ENCODE data around the gene SLC29A1. TPM values are rescaled to one million over a fixed set of nuclear protein-coding genes. Genes with fewer than 3 reads are reported as not detected.
A peak's percentile ranks its signal among the peaks of the same experiment; 100 is the strongest.
"Not testable (repeated sequence)": the region's sequence is repeated elsewhere in the genome, so short reads cannot be mapped to it uniquely, and the experiment has no call there.

SLC29A1 gene
- polyA plus RNA-seq, 2 donors: 11.6 to 18.5 TPM

- not testable (repeated sequence) for H3K27ac ChIP-seq (ENCODE audit: low read depth in 2 of 2, low read length in 1 of 2); H3K36me3 ChIP-seq (ENCODE audit: control insufficient read depth in 2 of 2, insufficient read depth in 2 of 2, low read length in 1 of 2); H3K4me1 ChIP-seq (ENCODE audit: control insufficient read depth in 2 of 2, insufficient read depth in 2 of 2, low read length in 1 of 2); H3K4me3 ChIP-seq (ENCODE audit: low read depth in 1 of 2, low read length in 2 of 2); H3K27me3 ChIP-seq (ENCODE audit: control insufficient read depth in 1 of 2, insufficient read depth in 2 of 2, low read length in 2 of 2); H3K9me3 ChIP-seq (ENCODE audit: control insufficient read depth in 2 of 2, insufficient read depth in 1 of 2, low read depth in 1 of 2, low read length in 1 of 2)
Measured at GRCh38 chr6:44181784-44182183, 41.6 kb upstream of the SLC29A1 start.

GRCh38 chr6:44182911-44183390, 40.4 kb upstream of the SLC29A1 start:
- no peaks in the 10 kb centered on the region for H3K27me3 ChIP-seq (ENCODE audit: control insufficient read depth in 1 of 2, insufficient read depth in 2 of 2, low read length in 2 of 2)
- WGBS, 2 donors: 89 to 92% methylated on average over 4 of the region's 4 CpGs
- peaks cover 0 to 4% of the 10 kb centered on the region in 2 donors for H3K4me1 ChIP-seq (ENCODE audit: control insufficient read depth in 2 of 2, insufficient read depth in 2 of 2, low read length in 1 of 2)
- no peaks in the 10 kb centered on the region for H3K9me3 ChIP-seq (ENCODE audit: control insufficient read depth in 2 of 2, insufficient read depth in 1 of 2, low read depth in 1 of 2, low read length in 1 of 2)
- peak overlapping the region in 1 of 2 donors; percentile 65 for H3K27ac ChIP-seq (ENCODE audit: low read depth in 2 of 2, low read length in 1 of 2)
- no peak overlapping the region for H3K4me3 ChIP-seq (ENCODE audit: low read depth in 1 of 2, low read length in 2 of 2)
- H3K36me3 ChIP-seq (ENCODE audit: control insufficient read depth in 2 of 2, insufficient read depth in 2 of 2, low read length in 1 of 2): no peaks in the 10 kb centered on the region

GRCh38 chr6:44183783-44184182, 39.6 kb upstream of the SLC29A1 start:
- peaks cover 0 to 4% of the 10 kb centered on the region in 2 donors for H3K4me1 ChIP-seq (ENCODE audit: control insufficient read depth in 2 of 2, insufficient read depth in 2 of 2, low read length in 1 of 2)
- no peak overlapping the region for H3K27ac ChIP-seq (ENCODE audit: low read depth in 2 of 2, low read length in 1 of 2)
- no peaks in the 10 kb centered on the region for H3K9me3 ChIP-seq (ENCODE audit: control insufficient read depth in 2 of 2, insufficient read depth in 1 of 2, low read depth in 1 of 2, low read length in 1 of 2)
- H3K27me3 ChIP-seq (ENCODE audit: control insufficient read depth in 1 of 2, insufficient read depth in 2 of 2, low read length in 2 of 2): no peaks in the 10 kb centered on the region
- H3K36me3 ChIP-seq (ENCODE audit: control insufficient read depth in 2 of 2, insufficient read depth in 2 of 2, low read length in 1 of 2): no peaks in the 10 kb centered on the region
- no peak overlapping the region for H3K4me3 ChIP-seq (ENCODE audit: low read depth in 1 of 2, low read length in 2 of 2)
- 78 to 85% methylated on average over 9 of the region's 9 CpGs for WGBS, 2 donors

- 72 to 75% methylated on average over 7 of the region's 7 CpGs for WGBS, 2 donors
- H3K27ac ChIP-seq (ENCODE audit: low read depth in 2 of 2, low read length in 1 of 2); H3K9me3 ChIP-seq (ENCODE audit: control insufficient read depth in 2 of 2, insufficient read depth in 1 of 2, low read depth in 1 of 2, low read length in 1 of 2): not testable (repeated sequence)
Measured at GRCh38 chr6:44185356-44185755, 38.0 kb upstream of the SLC29A1 start.

GRCh38 chr6:44185953-44186634, 37.3 kb upstream of the SLC29A1 start:
- Histone ChIP-seq H3K27ac (ENCODE audit: low read depth in 2 of 2, low read length in 1 of 2) (peak overlapping the region in 1 of 2 donors; percentile 13), H3K27me3 (ENCODE audit: control insufficient read depth in 1 of 2, insufficient read depth in 2 of 2, low read length in 2 of 2) (no peaks in the 10 kb centered on the region), H3K36me3 (ENCODE audit: control insufficient read depth in 2 of 2, insufficient read depth in 2 of 2, low read length in 1 of 2) (no peaks in the 10 kb centered on the region), H3K9me3 (ENCODE audit: control insufficient read depth in 2 of 2, insufficient read depth in 1 of 2, low read depth in 1 of 2, low read length in 1 of 2) (no peaks in the 10 kb centered on the region), H3K4me3 (ENCODE audit: low read depth in 1 of 2, low read length in 2 of 2) (no peak overlapping the region), H3K4me1 (ENCODE audit: control insufficient read depth in 2 of 2, insufficient read depth in 2 of 2, low read length in 1 of 2) (peaks cover 0 to 4% of the 10 kb centered on the region in 2 donors)
- WGBS, 2 donors: 58 to 59% methylated on average over 9 of the region's 9 CpGs

More at GRCh38 chr6:44185356-44185755, 38.0 kb upstream of the SLC29A1 start:
- H3K36me3 ChIP-seq (ENCODE audit: control insufficient read depth in 2 of 2, insufficient read depth in 2 of 2, low read length in 1 of 2); H3K4me3 ChIP-seq (ENCODE audit: low read depth in 1 of 2, low read length in 2 of 2); H3K27me3 ChIP-seq (ENCODE audit: control insufficient read depth in 1 of 2, insufficient read depth in 2 of 2, low read length in 2 of 2); H3K4me1 ChIP-seq (ENCODE audit: control insufficient read depth in 2 of 2, insufficient read depth in 2 of 2, low read length in 1 of 2): not testable (repeated sequence)

GRCh38 chr6:44186635-44187025, 36.8 kb upstream of the SLC29A1 start:
- Histone ChIP-seq H3K4me3 (ENCODE audit: low read depth in 1 of 2, low read length in 2 of 2) (no peak overlapping the region), H3K36me3 (ENCODE audit: control insufficient read depth in 2 of 2, insufficient read depth in 2 of 2, low read length in 1 of 2) (no peaks in the 10 kb centered on the region), H3K9me3 (ENCODE audit: control insufficient read depth in 2 of 2, insufficient read depth in 1 of 2, low read depth in 1 of 2, low read length in 1 of 2) (no peaks in the 10 kb centered on the region), H3K27me3 (ENCODE audit: control insufficient read depth in 1 of 2, insufficient read depth in 2 of 2, low read length in 2 of 2) (no peaks in the 10 kb centered on the region), H3K4me1 (ENCODE audit: control insufficient read depth in 2 of 2, insufficient read depth in 2 of 2, low read length in 1 of 2) (peaks cover 0 to 4% of the 10 kb centered on the region in 2 donors), H3K27ac (ENCODE audit: low read depth in 2 of 2, low read length in 1 of 2) (peak overlapping the region in 1 of 2 donors; percentile 13)
- WGBS, 2 donors: 75 to 78% methylated on average over 7 of the region's 7 CpGs

GRCh38 chr6:44188819-44189218, 34.6 kb upstream of the SLC29A1 start:
- H3K27me3 ChIP-seq (ENCODE audit: control insufficient read depth in 1 of 2, insufficient read depth in 2 of 2, low read length in 2 of 2): no peaks in the 10 kb centered on the region
- H3K4me3 ChIP-seq (ENCODE audit: low read depth in 1 of 2, low read length in 2 of 2): no peak overlapping the region
- no peaks in the 10 kb centered on the region for H3K36me3 ChIP-seq (ENCODE audit: control insufficient read depth in 2 of 2, insufficient read depth in 2 of 2, low read length in 1 of 2)
- no peaks in the 10 kb centered on the region for H3K4me1 ChIP-seq (ENCODE audit: control insufficient read depth in 2 of 2, insufficient read depth in 2 of 2, low read length in 1 of 2)
- no peak overlapping the region for H3K27ac ChIP-seq (ENCODE audit: low read depth in 2 of 2, low read length in 1 of 2)
- 80 to 87% methylated on average over 2 of the region's 2 CpGs for WGBS, 2 donors
- H3K9me3 ChIP-seq (ENCODE audit: control insufficient read depth in 2 of 2, insufficient read depth in 1 of 2, low read depth in 1 of 2, low read length in 1 of 2): no peaks in the 10 kb centered on the region

- 72 to 77% methylated on average over 2 of the region's 2 CpGs for WGBS, 2 donors
- Histone ChIP-seq H3K4me1 (ENCODE audit: control insufficient read depth in 2 of 2, insufficient read depth in 2 of 2, low read length in 1 of 2) (no peaks in the 10 kb centered on the region), H3K27ac (ENCODE audit: low read depth in 2 of 2, low read length in 1 of 2) (no peak overlapping the region), H3K27me3 (ENCODE audit: control insufficient read depth in 1 of 2, insufficient read depth in 2 of 2, low read length in 2 of 2) (no peaks in the 10 kb centered on the region), H3K4me3 (ENCODE audit: low read depth in 1 of 2, low read length in 2 of 2) (no peak overlapping the region), H3K9me3 (ENCODE audit: control insufficient read depth in 2 of 2, insufficient read depth in 1 of 2, low read depth in 1 of 2, low read length in 1 of 2) (no peaks in the 10 kb centered on the region), H3K36me3 (ENCODE audit: control insufficient read depth in 2 of 2, insufficient read depth in 2 of 2, low read length in 1 of 2) (no peaks in the 10 kb centered on the region)
Measured at GRCh38 chr6:44189257-44189656, 34.1 kb upstream of the SLC29A1 start.

- WGBS, 2 donors: 32 to 46% methylated on average over 2 of the region's 2 CpGs
- Histone ChIP-seq H3K4me1 (ENCODE audit: control insufficient read depth in 2 of 2, insufficient read depth in 2 of 2, low read length in 1 of 2) (no peaks in the 10 kb centered on the region), H3K36me3 (ENCODE audit: control insufficient read depth in 2 of 2, insufficient read depth in 2 of 2, low read length in 1 of 2) (no peaks in the 10 kb centered on the region), H3K27ac (ENCODE audit: low read depth in 2 of 2, low read length in 1 of 2) (no peak overlapping the region), H3K27me3 (ENCODE audit: control insufficient read depth in 1 of 2, insufficient read depth in 2 of 2, low read length in 2 of 2) (no peaks in the 10 kb centered on the region), H3K4me3 (ENCODE audit: low read depth in 1 of 2, low read length in 2 of 2) (no peak overlapping the region), H3K9me3 (ENCODE audit: control insufficient read depth in 2 of 2, insufficient read depth in 1 of 2, low read depth in 1 of 2, low read length in 1 of 2) (no peaks in the 10 kb centered on the region)
Measured at GRCh38 chr6:44190715-44191114, 32.7 kb upstream of the SLC29A1 start.

GRCh38 chr6:44192428-44193041, 30.9 kb upstream of the SLC29A1 start:
- Histone ChIP-seq H3K9me3 (ENCODE audit: control insufficient read depth in 2 of 2, insufficient read depth in 1 of 2, low read depth in 1 of 2, low read length in 1 of 2) (no peaks in the 10 kb centered on the region), H3K4me3 (ENCODE audit: low read depth in 1 of 2, low read length in 2 of 2) (no peak overlapping the region), H3K27ac (ENCODE audit: low read depth in 2 of 2, low read length in 1 of 2) (no peak overlapping the region), H3K36me3 (ENCODE audit: control insufficient read depth in 2 of 2, insufficient read depth in 2 of 2, low read length in 1 of 2) (no peaks in the 10 kb centered on the region), H3K27me3 (ENCODE audit: control insufficient read depth in 1 of 2, insufficient read depth in 2 of 2, low read length in 2 of 2) (no peaks in the 10 kb centered on the region), H3K4me1 (ENCODE audit: control insufficient read depth in 2 of 2, insufficient read depth in 2 of 2, low read length in 1 of 2) (no peaks in the 10 kb centered on the region)
- 59 to 61% methylated on average over 10 of the region's 10 CpGs for WGBS, 2 donors

Measured in esophagus (tissue), 2 donors.